ENCODE measurements around the gene RGS5.

DNA sequence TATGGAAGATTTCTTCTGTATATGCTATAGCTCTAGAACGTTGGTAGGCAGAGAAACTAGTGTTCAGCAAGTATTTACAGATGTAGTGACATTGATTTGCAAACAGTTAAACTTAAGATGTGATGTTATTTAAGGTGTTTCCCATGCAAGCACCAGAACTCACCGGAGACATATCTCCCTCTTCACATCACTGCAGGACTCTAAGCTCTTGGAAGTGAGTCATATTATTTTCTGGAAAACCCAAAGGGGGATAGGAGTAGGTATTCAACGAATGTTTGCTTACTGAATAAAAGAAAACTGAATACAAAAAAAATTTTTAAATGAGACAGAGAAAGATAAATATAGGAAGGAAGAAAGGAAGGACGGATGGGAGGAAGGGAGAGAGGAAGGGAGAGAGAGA, 108.5 kb downstream of the RGS5 start:
- TF ChIP-seq, protein P1, sequence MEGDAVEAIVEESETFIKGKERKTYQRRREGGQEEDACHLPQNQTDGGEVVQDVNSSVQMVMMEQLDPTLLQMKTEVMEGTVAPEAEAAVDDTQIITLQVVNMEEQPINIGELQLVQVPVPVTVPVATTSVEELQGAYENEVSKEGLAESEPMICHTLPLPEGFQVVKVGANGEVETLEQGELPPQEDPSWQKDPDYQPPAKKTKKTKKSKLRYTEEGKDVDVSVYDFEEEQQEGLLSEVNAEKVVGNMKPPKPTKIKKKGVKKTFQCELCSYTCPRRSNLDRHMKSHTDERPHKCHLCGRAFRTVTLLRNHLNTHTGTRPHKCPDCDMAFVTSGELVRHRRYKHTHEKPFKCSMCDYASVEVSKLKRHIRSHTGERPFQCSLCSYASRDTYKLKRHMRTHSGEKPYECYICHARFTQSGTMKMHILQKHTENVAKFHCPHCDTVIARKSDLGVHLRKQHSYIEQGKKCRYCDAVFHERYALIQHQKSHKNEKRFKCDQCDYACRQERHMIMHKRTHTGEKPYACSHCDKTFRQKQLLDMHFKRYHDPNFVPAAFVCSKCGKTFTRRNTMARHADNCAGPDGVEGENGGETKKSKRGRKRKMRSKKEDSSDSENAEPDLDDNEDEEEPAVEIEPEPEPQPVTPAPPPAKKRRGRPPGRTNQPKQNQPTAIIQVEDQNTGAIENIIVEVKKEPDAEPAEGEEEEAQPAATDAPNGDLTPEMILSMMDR (IDR thresholded peaks at IDR 0.05): no peak
- no peak for TF ChIP-seq POLR2A (IDR thresholded peaks at IDR 0.05)

Measured in right lobe of liver (tissue), 4 donors.